ENCODE results near the gene AARS1. TPM values are rescaled to one million over a fixed set of nuclear protein-coding genes. Genes with fewer than 3 reads are reported as not detected.

AARS1 gene
- total and polyA plus RNA-seq, 2 experiments from 2014 or later: 105 to 292 TPM

DNA sequence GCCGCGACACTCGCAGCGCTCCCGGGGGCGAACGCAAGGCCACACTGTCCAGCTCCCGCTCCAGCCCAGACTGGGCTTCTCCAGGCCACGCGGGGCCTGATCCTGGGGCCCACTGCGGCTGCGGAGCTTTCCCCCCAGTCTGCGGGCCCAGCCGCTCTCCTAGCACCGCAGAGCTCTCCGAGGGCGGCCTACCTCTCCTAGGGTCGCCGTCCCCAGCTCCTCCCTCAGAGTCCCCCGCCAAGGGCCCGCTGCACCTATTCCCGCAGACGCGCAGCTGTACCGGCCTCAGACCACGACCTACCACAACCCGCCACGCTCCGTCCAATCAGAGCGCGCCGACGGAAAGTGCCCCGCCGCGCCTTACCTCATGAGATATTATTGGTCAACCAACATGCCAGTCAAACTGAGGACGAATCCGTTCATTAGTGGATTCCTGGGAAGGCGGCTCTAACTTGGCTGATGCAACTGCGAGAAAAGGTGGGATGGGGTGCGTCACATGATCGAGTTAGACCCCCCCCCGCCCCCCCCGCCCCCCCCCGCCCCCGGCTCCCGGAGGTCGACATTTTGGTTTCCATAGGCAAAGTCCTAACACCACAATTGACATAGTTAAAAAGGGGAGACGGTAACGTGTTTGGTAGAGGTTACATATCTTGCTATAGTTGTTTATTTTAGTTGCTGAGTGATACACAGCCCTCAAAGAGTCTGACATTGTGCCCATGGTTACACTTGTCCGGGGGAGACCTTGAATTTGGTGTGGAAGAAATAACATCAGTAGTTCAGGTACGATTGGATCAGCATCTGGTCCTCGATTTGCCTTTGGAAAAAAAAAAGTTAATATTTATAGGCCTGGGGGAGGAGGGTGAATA, at the start of gene AARS1 (continued):
- no peak for TF ChIP-seq ZNF462 (CRISPR knock-in tag; IDR thresholded peaks at IDR 0.05)

DNA sequence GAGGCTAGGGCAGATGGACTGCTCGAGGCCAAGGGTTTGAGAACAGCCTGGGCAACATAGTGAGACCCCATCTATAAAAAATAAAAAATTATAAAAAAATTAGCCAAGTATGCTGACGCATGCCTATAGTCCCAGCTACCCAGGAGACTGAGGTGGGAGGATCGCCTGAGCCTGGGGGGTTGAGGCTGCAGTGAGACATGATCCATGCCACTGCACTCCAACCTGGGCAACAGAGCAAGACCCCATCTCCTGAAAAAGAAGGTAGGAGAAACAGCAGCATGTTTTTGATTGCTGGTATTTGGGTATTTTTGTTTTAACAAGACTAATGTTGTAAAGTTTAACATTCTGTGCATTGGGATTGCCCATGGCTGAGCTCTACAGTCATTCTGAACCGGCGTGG, 48.5 kb upstream of the AARS1 start:
- H3K27me3 Mint-ChIP-seq (ENCODE audit: insufficient read depth, low read depth, poor library complexity): no peaks in the 10 kb centered on the region
- no peak overlapping the region for H3K27ac Mint-ChIP-seq
- peaks cover 18% of the 10 kb centered on the region for H3K4me1 Mint-ChIP-seq
- peaks cover 26% of the 10 kb centered on the region for H3K36me3 Mint-ChIP-seq (ENCODE audit: low read depth)
- Histone ChIP-seq H3K9me2 (ENCODE audit: insufficient read depth) (no peaks in the 10 kb centered on the region), H3K4me1 (ENCODE audit: insufficient read depth) (no peaks in the 10 kb centered on the region; the same call in 1 of the 2 replicates), H3K4me2 (no peak overlapping the region), H3K27me3 (ENCODE audit: insufficient read depth) (no peaks in the 10 kb centered on the region), H3K27ac (ENCODE audit: low read depth) (no peak overlapping the region), H4K20me1 (replicated peaks; ENCODE audit: insufficient read depth) (no peaks in the 10 kb centered on the region; the same call in 1 of the 2 replicates), H3F3A (replicated peaks; ENCODE audit: low read depth) (no peaks in the 10 kb centered on the region), H3K79me2 (replicated peaks; ENCODE audit: insufficient read depth) (no peaks in the 10 kb centered on the region), H3K4me3 (no peak overlapping the region), H3K36me3 (ENCODE audit: insufficient read depth) (peaks cover 18% of the 10 kb centered on the region; the same call in 1 of the 2 replicates), H2AFZ (no peak overlapping the region)
- H3K9me3 Mint-ChIP-seq: no peaks in the 10 kb centered on the region
- no peak overlapping the region for H3K4me3 Mint-ChIP-seq
- ATAC-seq: no peak
- TF ChIP-seq CTCF (conservative IDR thresholded peaks at IDR 0.05; ENCODE audit: low read depth in 2 of 2) (no peak), JUNB (IDR thresholded peaks at IDR 0.05; ENCODE audit: unreplicated experiment) (no peak), REST (IDR thresholded peaks at IDR 0.05; ENCODE audit: unreplicated experiment) (no peak), POLR2AphosphoS5 (IDR thresholded peaks at IDR 0.05; ENCODE audit: low read depth) (no peak), ZNF114 (CRISPR knock-in tag; IDR thresholded peaks at IDR 0.05) (no peak), ETS1 (IDR thresholded peaks at IDR 0.05) (no peak)
- DNase-seq (ENCODE audit: low spot score): no peak

Measured in GM23338 (cell line).